HG03521 (cell line): ENCODE data around the gene RTN4R.
"Not testable (repeated sequence)": the region's sequence is repeated elsewhere in the genome, so short reads cannot be mapped to it uniquely, and the experiment has no call there.

Experiments used
- ATAC-seq: cut with Tn5 transposase; IDR thresholded peaks from one replicate; pipeline ENCODE4 v1.9.1; 2021; ENCODE audit warnings: mild to moderate bottlenecking, moderate library complexity; ENCODE audit not compliant: unreplicated experiment

Gene RTN4R

DNA sequence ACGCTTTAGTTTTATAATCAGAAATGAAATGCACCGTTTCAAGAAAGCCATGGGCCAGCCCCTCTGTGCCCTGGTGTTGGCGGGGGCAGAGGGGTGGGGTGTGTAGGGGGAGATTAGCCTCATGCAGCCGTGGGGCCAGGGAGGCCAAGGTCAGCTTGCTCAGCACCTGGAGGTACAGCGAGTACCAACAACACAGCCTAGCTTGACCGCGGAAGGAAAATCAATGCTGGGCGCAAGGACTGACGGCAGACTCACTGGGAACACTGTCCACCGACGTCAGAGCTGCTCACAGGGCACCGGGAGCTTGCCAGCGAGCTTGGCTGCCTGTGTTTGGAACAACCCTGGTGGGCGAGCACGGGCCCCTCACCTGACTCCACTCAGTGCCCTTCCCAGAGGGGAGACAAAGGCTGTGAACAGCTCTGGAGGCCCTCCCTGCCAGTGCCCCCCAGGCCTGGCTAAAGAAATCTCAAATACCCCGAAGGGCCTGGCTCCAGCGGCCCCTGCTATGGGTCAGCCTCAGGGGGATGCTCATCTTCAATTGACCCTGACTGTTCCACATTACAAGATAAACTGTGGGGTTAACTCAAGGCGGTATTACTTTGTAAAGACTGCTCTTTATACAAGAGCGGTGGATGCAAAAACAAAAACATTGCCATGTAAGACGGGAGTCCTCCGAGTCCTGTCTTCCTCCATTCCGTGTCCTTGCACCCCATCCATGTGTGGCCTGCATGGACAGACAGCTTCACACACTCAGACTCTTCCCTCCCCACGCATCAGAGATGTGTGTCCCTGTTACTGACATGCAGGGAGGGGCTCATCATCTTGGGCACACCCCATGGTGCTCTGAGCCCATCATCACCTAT, 21.3 kb upstream of the RTN4R start:
- not testable (repeated sequence) for ATAC-seq

DNA sequence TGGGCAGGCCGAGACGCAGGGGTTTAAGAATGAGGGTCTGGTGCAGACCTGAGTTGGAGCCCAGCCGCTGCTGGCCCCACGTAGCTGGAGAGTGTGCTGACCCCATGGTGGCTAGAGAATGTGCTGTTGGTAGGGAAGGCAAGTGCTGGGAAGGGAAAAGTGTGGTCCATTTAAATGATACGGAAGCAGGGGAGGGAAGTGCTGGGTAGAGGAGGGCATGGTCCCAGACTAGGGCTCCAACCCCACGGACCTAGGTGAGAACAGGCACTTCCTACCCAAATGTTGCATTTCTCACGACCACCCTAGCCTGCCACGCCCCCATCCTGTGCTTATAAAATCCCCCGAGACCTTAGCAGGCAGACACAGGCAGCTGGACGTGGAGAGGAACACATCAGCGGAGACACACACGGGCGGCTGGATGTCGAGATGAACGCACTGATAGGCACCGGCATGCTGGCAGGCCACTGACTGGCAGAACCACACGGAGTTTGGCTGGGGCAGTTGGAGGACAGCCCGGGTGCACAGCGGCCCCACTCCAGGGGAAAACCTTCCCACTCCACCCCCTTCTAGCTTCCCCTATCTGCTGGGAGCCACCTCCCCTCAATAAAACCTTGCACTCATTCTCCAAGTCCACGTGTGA, 18.8 kb upstream of the RTN4R start:
- not testable (repeated sequence) for ATAC-seq

DNA sequence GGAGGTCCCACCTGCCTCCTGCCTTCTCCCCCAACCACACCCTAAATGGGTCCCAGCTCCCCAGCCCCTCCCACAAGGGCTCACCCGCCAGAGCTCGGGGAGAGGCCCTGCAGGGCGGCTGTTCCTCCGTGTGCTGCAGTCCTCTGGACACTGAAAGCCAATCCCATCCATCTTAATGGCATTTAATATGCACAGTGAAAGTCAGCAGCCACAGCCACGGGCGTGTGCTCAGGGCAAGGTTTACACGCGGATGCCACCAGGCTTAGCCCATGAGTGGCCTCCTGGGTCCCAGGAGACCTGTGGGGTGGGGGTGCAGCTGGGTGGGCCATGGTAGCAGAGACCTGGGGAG, 18.2 kb upstream of the RTN4R start:
- not testable (repeated sequence) for ATAC-seq

DNA sequence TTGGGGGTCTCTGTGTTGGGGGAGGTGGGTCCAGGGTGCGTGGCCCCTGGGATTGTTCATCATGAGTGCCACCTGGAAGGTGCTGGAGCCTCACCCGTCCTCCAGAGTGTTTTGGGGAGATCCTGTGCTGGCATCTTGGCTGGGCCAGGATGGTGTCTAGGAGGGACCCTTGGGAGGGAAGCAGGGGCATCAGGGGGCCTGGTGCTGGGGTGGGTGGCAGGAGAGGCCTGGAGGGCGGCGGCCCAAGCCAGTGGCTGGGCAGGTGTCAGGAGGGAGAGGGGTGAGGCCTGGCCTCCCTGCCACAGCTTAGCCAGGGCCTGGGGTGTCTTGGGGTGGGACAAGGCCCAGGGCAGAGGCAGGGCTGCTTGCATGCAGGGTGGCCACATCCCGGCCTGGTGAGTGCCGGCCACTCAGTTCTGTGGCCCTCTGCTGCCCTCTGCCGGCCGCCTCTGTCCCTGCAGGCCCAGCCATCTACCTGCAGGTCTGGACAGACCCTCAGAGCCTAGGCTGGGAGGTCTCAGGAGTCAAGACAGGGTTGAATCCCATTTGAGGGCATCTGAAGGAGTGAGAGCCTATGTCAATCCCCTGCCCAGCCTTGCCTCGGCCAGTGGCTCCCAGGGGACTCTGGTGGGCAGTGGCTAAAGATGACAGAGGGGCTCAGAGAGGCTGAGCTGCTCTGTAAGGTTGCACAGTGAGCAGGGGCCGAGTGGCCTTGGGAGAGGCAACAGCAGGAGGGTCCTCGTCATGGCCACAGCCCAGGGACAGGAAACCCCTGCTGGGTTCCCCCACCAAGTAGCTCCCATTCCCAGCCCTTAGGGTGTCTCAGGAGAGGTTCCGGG, 17.6 kb upstream of the RTN4R start:
- ATAC-seq, result not testable (repeated sequence)

DNA sequence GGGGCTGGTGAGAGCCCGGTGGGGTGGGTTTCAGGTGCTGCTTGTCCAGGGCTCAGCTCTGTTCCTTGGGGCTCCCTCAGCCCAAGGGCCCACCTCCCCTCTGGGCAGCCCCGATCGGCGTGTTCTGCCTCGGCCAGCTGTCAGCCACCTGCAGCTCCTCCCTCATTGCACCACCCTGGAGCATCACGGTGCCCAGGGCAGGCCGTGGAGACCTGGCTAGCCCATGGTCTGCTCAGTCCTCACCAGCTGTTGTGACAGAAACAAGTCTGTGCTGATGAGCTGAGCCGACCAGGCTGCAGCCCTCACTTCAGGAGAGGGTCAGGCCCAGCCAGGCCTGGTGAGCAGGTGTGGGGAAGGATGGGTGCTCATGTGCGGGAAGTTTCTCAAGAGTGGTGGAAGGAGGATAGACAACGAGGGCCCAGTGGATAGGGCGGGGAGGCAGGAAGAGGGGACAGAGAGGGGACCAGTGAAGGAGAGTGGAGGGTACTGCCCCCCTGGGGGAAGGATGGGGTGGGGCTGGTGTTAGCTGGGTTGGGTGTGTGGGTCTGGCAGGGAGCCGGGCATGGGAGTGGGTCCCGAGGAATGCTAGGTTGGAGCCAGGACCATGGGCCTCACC, 16.5 kb upstream of the RTN4R start:
- ATAC-seq, result no peak

DNA sequence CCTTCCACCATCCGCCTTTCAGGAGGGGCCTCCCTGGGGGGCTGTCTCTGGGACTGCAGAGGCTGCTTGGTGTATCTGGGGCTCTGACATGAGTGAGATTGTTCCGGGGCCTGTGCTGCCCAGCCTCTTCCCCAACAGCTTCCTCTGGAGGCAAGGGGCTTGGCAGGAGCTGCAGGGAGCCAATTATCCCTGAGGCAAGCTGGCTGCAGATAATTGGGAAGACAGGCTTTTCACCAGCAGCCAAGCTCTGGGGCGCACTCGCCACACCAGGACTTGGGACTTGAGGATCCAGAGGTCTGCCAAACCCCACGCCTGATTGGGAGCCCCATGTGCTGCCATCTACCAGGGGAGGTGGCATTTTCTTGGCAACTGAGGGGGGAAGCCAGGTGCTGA, 15.6 kb upstream of the RTN4R start:
- no peak for ATAC-seq

DNA sequence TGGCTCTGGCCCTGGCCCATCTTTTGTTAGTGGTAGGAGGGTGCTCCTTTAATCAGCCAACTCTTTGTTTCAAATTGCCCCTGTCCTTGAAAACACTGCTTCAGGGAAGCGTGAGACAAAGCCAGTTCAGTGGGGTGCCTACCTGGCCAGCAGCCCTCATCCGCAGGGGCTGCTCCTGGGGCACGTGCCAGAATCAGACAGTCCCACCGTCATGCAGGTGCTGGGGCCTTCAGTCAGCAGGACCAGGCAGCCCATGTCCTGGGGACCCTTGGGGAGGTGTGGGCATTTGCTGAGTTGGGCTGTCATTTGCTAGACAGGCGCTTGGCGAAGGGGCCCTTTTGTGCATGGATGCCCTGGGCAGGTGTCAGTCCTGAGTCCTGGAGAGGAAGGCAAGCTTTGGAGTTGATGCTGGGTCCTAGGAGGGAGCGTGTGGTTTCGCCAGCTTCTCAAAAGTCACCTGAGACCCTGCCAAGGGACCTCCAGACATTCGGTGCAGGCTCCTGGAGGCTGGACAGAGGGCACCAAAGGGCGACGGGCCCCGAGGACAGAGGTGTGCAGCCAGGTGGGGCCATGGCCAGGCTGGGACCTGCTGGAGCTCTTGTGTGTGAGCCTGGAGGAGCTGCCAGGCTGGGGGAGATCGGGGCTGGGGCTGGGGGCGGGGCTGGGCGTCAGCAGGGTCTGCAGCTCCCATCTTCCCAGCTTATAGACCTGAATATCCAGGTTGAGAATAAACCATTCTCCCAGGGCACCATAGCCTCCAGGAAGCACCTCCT, 15.0 kb upstream of the RTN4R start:
- no peak for ATAC-seq

DNA sequence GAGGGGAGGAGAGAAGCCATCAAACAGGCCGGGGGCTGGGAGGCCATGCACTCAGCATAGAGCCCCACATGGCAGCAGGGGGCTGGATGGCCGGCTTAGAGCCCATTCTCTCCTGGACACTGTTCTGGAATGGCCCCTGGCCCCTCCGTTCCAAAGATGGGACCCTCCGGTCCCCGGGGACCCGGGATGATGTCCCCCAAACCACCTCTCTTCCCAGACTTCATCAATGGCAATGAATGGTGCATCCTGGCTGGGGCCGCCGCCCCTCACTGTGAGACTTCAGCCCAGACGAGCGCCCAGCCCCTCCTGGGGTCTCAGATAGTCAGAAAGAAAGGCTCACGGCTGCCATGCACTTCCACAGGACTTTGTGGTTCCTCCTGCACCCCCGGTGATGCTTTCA, 13.8 kb upstream of the RTN4R start:
- no peak for ATAC-seq

DNA sequence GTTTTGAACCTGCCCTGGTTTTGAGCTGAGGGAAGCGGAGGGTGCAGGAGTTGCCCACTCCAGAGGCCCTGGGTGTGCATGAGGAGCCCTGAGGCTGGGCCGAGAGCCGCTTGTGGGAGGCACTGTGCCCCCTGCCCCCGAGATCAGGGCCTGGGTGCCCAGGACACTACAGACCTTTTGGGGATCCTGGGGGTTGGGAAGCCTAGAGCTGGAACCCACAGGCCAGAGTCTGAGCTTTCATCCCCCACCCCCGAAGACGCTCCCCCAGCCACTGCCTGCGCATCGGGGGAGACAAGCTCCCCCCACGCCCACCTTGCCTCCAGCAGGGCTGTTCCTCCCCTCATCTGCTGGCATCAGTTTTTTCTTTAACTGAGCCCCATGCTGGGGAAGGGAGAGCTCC, 13.4 kb upstream of the RTN4R start:
- not testable (repeated sequence) for ATAC-seq

DNA sequence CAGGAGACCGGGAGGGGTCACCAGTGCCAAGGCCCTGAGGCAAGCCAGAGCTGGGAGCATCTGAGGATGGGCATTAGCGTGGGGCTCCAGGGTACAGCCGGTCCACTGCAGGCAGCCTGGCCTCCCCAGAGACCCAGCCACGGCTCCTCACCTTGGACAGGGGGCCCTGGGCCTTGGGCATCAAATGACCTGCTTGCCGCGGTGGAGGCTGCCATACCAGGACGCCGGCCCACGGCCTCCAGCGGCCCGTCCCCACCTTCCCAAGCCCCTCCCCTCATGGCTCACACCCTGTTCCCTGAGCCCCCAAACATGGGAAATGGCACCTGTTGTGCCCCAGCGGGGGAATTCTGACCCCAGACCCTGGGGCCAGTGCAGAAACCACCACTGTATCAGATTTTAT, 12.7 kb upstream of the RTN4R start:
- ATAC-seq, result no peak

DNA sequence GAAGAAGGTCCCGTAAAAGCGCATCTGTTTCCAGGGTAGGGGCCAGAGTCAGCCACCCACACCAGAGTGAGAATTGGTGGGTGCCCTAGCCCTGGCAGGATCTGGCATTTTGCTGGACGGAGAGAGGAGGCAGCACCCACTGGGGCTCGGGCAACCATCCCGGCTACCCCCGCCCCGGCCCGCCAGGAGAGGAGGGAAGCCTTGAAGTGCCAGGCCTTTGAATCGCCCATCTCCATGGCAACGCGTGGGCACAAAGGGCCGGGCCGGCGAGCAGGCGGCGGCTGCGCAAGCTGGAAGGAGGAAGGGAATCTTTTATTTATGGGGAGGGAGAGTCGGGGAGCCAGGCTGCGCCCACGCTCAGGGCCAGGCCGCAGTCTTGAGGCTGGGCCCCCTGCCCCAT, 12.0 kb upstream of the RTN4R start:
- not testable (repeated sequence) for ATAC-seq

DNA sequence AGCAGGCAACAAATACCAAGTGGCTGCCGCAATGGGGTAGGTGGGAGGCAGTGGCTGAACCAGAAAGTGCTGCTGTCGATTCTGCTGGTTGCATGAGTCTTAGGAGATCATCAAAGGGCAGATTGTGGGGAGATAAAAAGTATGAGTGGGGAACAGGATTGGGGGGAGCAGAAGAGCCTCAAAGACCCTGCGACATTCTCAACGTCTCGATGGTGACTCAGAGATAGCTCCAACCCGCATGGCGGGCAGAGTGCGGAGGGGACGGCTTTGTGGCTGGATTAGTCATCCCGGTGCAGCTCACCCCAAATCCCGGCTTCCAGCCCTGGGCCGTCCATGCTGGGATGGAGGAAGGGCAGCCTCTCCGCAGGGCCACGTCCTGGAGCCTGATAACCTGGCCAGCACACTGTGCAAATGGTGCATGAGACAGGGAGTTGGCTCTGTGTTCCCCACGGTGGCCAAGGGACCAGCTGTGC, 11.6 kb upstream of the RTN4R start:
- no peak for ATAC-seq

DNA sequence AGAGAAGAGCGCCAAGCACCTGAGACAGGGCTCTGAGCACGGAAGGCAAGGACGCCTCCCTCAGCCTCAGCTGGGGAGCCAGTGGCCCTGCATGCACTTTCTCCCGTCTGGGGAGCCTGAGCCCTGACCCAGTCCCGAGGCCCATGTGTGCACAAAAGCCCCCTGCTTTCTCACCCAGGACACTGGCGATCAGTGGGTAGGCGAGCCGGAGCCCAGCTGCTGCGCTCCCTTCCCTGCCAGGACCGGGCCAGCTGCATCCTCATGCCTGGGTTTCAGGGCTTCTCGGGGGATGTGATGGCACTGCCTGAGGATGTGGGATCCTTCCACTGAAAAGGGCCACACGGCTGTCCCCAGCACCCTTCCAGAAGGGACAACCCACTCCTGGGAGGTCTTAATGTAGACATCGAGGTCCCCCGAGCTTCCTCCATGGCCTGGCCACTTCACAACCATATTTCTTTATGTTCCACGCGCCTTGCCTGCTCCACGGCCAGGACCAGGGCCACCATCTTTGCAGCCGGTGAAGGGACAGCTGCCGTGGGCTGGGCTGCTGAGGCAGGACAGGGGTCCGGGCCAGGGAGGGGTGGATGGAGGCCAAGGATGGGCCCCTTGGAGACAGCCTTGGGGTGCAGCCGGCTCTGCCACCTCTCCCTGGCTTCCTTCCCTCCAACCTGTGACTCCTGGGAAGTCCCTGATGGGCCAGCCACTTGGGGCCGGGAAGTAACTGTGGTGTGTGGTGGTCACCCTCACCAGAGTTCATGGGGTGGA, 10.8 kb upstream of the RTN4R start:
- ATAC-seq, result not testable (repeated sequence)

DNA sequence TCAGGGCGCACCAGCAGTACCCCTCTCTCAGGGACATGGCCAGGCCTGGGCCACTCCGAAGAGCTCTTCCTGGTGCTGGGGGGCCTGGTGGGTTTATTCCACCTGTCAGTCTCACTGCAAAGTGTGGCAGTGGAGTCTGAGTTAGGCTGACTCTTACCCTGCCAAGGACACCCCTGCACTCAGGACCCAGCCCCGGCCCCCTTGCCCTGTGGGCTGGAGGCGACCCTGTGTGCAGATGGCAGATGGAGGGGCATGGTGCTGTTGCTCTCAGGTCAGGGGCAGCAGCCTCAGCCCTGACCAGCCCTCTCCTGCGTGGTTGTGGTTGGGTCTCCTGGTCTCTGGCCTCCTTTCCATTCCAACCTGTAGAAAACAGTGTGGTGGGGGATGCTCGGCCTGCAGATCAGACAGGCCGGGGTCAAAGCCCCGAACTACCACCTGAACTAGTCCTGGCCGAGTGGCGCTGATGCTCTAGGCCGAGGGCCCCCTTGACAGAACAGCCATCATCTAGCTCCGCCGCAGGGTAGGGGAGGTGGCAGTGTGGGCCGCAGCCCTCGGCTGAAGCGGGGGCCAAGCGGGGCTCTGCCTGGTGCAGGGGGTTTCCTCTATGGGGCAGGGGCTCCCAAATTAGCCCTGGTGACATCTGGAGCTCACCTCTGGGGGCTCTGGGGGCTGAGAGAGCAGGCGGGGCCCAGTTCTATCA, 10.0 kb upstream of the RTN4R start:
- ATAC-seq, result not testable (repeated sequence)

DNA sequence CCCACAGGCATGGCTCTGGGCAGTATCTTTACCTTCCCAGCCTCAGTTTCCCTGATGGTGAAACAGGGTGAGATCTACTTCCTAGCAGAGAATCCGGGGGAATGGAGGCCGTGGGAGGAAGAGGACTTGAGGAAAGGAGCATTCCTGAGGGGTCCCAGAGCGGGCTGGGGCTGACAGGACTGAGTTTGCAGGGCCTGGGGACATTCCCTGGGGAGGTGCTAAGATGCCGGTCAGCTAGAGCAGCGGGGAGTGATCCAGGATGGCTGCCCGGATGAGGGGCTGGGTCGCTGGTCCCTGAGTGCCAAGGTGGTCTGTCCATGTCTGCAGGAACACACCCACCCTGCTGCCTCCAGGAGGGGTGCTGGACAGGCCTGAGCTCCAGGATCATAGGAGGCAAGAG, 8.3 kb upstream of the RTN4R start:
- ATAC-seq, result no peak

DNA sequence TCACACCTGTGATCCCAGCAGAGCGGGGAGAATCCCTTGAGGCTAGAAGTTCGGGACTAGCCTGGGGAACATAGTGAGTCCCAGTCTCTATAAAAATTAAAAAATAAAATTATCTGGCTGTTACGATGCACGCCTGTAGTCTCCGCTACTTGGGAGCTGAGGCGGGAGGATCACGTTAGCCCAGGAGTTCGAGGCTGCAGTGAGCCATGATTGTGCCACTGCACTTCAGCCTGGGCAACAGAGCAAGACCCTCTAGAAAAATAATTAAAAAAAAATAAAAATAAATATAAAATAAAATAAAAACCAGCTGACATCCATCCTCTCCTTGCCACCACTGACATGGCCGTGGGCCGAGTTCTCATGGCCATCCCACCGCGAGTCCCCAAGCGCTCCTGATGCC, 7.7 kb upstream of the RTN4R start:
- no peak for ATAC-seq

DNA sequence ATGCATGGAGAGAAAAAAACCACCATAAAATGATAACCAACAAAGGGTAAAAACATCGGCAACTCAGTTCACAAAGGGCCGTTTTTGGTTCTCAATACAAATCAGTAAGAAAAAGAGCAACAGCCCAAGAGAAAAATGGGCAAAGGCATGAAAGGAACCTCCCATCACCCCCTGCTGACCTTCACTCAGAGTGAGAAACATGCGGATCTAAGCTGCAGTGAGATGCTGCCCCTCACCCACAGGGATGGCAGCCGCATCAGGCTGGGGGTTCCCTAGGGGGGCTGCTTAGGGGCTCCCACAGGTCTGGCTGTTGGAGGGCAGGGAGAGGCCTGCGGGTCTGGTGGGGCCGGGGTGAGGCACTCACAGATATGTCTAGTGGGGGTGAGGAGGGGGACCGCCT, 7.2 kb upstream of the RTN4R start:
- not testable (repeated sequence) for ATAC-seq

DNA sequence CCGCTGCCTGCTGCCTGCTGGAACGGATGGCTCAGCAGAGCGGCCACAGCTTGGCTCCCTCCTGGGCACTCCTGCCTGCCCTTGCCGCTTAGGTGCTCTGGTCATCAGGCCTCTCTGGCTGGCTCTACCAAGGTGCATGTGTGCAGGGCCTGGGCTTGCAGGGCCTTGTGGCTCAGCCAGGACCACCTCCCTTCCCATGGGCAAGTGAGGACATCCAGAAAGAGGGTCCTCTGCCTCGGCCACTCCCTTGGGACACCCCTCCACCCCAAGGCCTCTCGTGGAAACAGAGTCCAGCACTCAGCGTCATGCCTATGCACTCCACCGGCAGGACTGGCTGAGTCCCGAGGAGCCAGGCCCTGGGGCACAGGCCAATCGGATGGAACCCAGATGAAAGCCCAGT, 6.3 kb upstream of the RTN4R start:
- ATAC-seq, result not testable (repeated sequence)

DNA sequence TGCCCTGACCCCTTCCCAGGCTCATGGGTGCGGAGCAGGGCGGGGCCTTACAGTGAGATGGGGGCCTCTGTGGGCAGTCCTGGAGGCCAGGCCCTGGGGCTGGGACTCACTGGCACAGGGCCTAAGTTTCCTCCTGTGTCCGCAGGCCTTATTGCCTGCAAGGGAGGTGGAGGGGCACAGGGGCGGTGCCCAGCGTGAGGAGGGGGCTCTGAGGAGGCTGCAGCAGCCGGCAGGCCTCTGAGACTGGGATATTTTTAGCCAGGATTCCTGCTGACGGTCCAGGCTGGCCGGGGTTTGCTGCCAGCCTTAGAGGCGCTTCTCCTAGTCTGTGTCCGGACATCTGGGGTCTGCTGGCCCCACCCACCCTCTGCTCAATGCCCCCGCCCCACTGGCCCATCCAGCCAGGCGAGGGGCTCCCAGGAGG, 5.7 kb upstream of the RTN4R start:
- ATAC-seq, result no peak
